GM23338 (cell line): ENCODE results near the gene AUH. TPM values are rescaled to one million over a fixed set of nuclear protein-coding genes. Genes with fewer than 3 reads are reported as not detected.

Experiments used
- ATAC-seq: fragments of 200-7000 bp; cut with Tn5 transposase; 3 replicates; pipeline ENCODE4 v1.9.1; 2020
- DNase-seq: peaks from one replicate; pipeline ENCODE4 v3.0.0-alpha.2; 2015; ENCODE audit warnings: low spot score
- H2AFZ ChIP-seq: fragments of 200-600 bp; sonication (generic); 2 replicates; pipeline ENCODE4 v1.8.0; 2016; ENCODE audit warnings: antibody characterized with exemption, mild to moderate bottlenecking, moderate library complexity
- H3F3A ChIP-seq: fragments of 200-600 bp; sonication (generic); replicated peaks from 2 replicates; pipeline ENCODE4 v1.8.0; 2017; ENCODE audit warnings: antibody characterized with exemption, mixed run types, low read depth
- H3K27ac ChIP-seq: fragments of 200-600 bp; sonication (generic); 2 replicates; pipeline ENCODE4 v1.6.1; 2016; ENCODE audit warnings: low read depth
- H3K27me3 ChIP-seq: fragments of 200-600 bp; sonication (generic); 2 replicates; pipeline ENCODE4 v1.8.0; 2016; ENCODE audit warnings: mild to moderate bottlenecking, mixed run types, moderate library complexity; ENCODE audit not compliant: insufficient read depth
- H3K36me3 ChIP-seq: fragments of 200-600 bp; sonication (generic); 2 replicates; pipeline ENCODE4 v1.8.0; 2016; ENCODE audit warnings: mild to moderate bottlenecking; ENCODE audit not compliant: insufficient read depth
- H3K4me1 ChIP-seq: fragments of 200-600 bp; sonication (generic); 2 replicates; pipeline ENCODE4 v1.8.0; 2016; ENCODE audit warnings: mild to moderate bottlenecking, moderate library complexity; ENCODE audit not compliant: insufficient read depth
- H3K4me2 ChIP-seq: fragments of 200-600 bp; sonication (generic); 2 replicates; pipeline ENCODE4 v1.7.1; 2017; ENCODE audit warnings: mixed run types
- H3K4me3 ChIP-seq: fragments of 200-600 bp; sonication (generic); 2 replicates; pipeline ENCODE4 v1.6.1; 2016; ENCODE audit warnings: mixed run types
- H3K79me2 ChIP-seq: fragments of 200-600 bp; sonication (generic); replicated peaks from 2 replicates; pipeline ENCODE4 v1.8.0; 2017; ENCODE audit warnings: mild to moderate bottlenecking; ENCODE audit not compliant: insufficient read depth
- H3K9me2 ChIP-seq: fragments of 200-600 bp; sonication (generic); 2 replicates; pipeline ENCODE4 v1.8.0; 2017; ENCODE audit not compliant: insufficient read depth
- H4K20me1 ChIP-seq: fragments of 200-600 bp; sonication (generic); replicated peaks from 2 replicates; pipeline ENCODE4 v1.8.0; 2017; ENCODE audit warnings: mild to moderate bottlenecking; ENCODE audit not compliant: insufficient read depth
- H3K27ac Mint-ChIP-seq: 2 replicates; pipeline ENCODE4 v1.8.0; 2020; ENCODE audit warnings: inconsistent platforms, mild to moderate bottlenecking, moderate library complexity, mixed read lengths
- H3K27me3 Mint-ChIP-seq: 3 replicates; pipeline ENCODE4 v1.8.0; 2022; ENCODE audit warnings: low read depth, mild to moderate bottlenecking, moderate library complexity, mixed read lengths, inconsistent platforms; ENCODE audit not compliant: insufficient read depth, poor library complexity
- H3K36me3 Mint-ChIP-seq: 3 replicates; pipeline ENCODE4 v1.8.0; 2021; ENCODE audit warnings: low read depth, mild to moderate bottlenecking, inconsistent platforms, moderate library complexity, mixed read lengths
- H3K4me1 Mint-ChIP-seq: 3 replicates; pipeline ENCODE4 v1.8.0; 2020; ENCODE audit warnings: mild to moderate bottlenecking, inconsistent platforms, mixed read lengths
- H3K4me3 Mint-ChIP-seq: 3 replicates; pipeline ENCODE4 v1.8.0; 2021; ENCODE audit warnings: moderate library complexity, mild to moderate bottlenecking, inconsistent platforms, mixed read lengths
- H3K9me3 Mint-ChIP-seq: 3 replicates; pipeline ENCODE4 v1.8.0; 2020; ENCODE audit warnings: moderate library complexity, mild to moderate bottlenecking, inconsistent platforms, mixed read lengths
- CTCF ChIP-seq, 2 experiments: fragments of 200-600 bp in 1 of 2; sonication (generic) in 1 of 2; conservative IDR thresholded peaks; 2 replicates each; pipeline versions ENCODE4 v1.5.1 to v1.6.1; 2016 to 2017; ENCODE audit warnings: antibody characterized with exemption in 2 of 2, low read depth in 2 of 2, mild to moderate bottlenecking in 2 of 2, moderate library complexity in 1 of 2
- EZH2phosphoT487 ChIP-seq: fragments of 200-600 bp; sonication (generic); IDR thresholded peaks from one replicate; pipeline ENCODE4 v1.8.1; 2018; ENCODE audit warnings: antibody characterized with exemption; ENCODE audit not compliant: unreplicated experiment
- JUNB ChIP-seq: IDR thresholded peaks from one replicate; pipeline ENCODE4 v1.6.1; 2016; ENCODE audit warnings: antibody characterized with exemption; ENCODE audit not compliant: unreplicated experiment
- NANOG ChIP-seq: IDR thresholded peaks from 2 replicates; pipeline ENCODE4 v1.6.1; 2016; ENCODE audit warnings: antibody characterized with exemption, borderline replicate concordance
- REST ChIP-seq: IDR thresholded peaks from one replicate; pipeline ENCODE4 v1.6.1; 2018; ENCODE audit warnings: antibody characterized with exemption; ENCODE audit not compliant: unreplicated experiment
- STAT1 ChIP-seq: IDR thresholded peaks from one replicate; pipeline ENCODE4 v1.6.1; 2016; ENCODE audit warnings: antibody characterized with exemption; ENCODE audit not compliant: unreplicated experiment
- ZNF462 ChIP-seq: fragments of 250-450 bp; sonication (Bioruptor Pico); IDR thresholded peaks from 2 replicates; pipeline ENCODE4 v1.5.0; 2020; ENCODE audit warnings: mild to moderate bottlenecking, moderate library complexity
- polyA plus RNA-seq: library from polyadenylated mRNA; unstranded; fragments of >200 nt; fragmentation: Nextera tagmentation; extraction: Ambion mirVana; gene quantifications from 2 replicates; pipeline ENCODE4 v1.2.1, GENCODE V29; 2016
- total RNA-seq: library from RNA; depleted of rRNA; stranded (reverse); fragments of >200 nt; shearing (Covaris generic); gene quantifications from 2 replicates; pipeline ENCODE4 v1.2.3, GENCODE V29; 2014

Gene AUH
- total and polyA plus RNA-seq, 2 experiments from 2014 or later: 28.8 to 34.2 TPM

- peaks cover 58% of the 10 kb centered on the region for H3K36me3 Mint-ChIP-seq
- ATAC-seq (no peak), DNase-seq (no peak)
- H3K9me3 Mint-ChIP-seq: peaks cover 5% of the 10 kb centered on the region; the same call in 1 of the 3 replicates
- peaks cover 15% of the 10 kb centered on the region for H4K20me1 ChIP-seq
- H3K27me3 Mint-ChIP-seq: peaks cover 6% of the 10 kb centered on the region
- H3K27ac Mint-ChIP-seq: no peak overlapping the region
- H3K27ac ChIP-seq: no peak overlapping the region
- no peaks in the 10 kb centered on the region for H3K27me3 ChIP-seq
- 0 out of 2 replicates have a peak, but pooled peaks cover 9% of the 10 kb centered on the region for H3K36me3 ChIP-seq
- no peak overlapping the region for H3K4me3 Mint-ChIP-seq
- peaks cover 25% of the 10 kb centered on the region for H3K4me1 ChIP-seq
- peaks cover 71% of the 10 kb centered on the region for H3K79me2 ChIP-seq
- no peaks in the 10 kb centered on the region for H3K9me2 ChIP-seq
- no peak for TF ChIP-seq NANOG
- no peak for TF ChIP-seq JUNB
- TF ChIP-seq CTCF (conservative IDR thresholded peaks at IDR 0.05; ENCODE audit: low read depth in 2 of 2): peak in 1 of 2 experiments; percentile 45; a peak in 2 of 4 replicates
- no peak for TF ChIP-seq EZH2phosphoT487
- no peak for TF ChIP-seq STAT1
- TF ChIP-seq REST: no peak
- no peak overlapping the region for H3K4me3 ChIP-seq
- H3K4me1 Mint-ChIP-seq: peaks cover 24% of the 10 kb centered on the region
- H3F3A ChIP-seq: no peaks in the 10 kb centered on the region
- H3K4me2 ChIP-seq: no peak overlapping the region
- no peak overlapping the region for H2AFZ ChIP-seq
Measured at GRCh38 chr9:91341258-91341746, 20.4 kb downstream of the AUH start.

- H2AFZ ChIP-seq: no peak overlapping the region
- no peak for ATAC-seq
- no peak overlapping the region for H3K4me3 ChIP-seq
Measured at GRCh38 chr9:91340395-91340967, 21.2 kb downstream of the AUH start.

More at GRCh38 chr9:91340395-91340967, 21.2 kb downstream of the AUH start:
- Mint-ChIP-seq H3K27ac (no peak overlapping the region), H3K9me3 (peaks cover 5% of the 10 kb centered on the region; the same call in 1 of the 3 replicates), H3K4me3 (no peak overlapping the region), H3K27me3 (peaks cover 6% of the 10 kb centered on the region), H3K36me3 (peaks cover 58% of the 10 kb centered on the region), H3K4me1 (peaks cover 18% of the 10 kb centered on the region)
- Histone ChIP-seq H3K27ac (no peak overlapping the region), H3K9me2 (no peaks in the 10 kb centered on the region), H3K36me3 (0 out of 2 replicates have a peak, but pooled peaks cover 9% of the 10 kb centered on the region), H3K4me2 (no peak overlapping the region), H3K79me2 (peaks cover 65% of the 10 kb centered on the region), H3F3A (no peaks in the 10 kb centered on the region), H4K20me1 (peaks cover 15% of the 10 kb centered on the region), H3K4me1 (peaks cover 19% of the 10 kb centered on the region), H3K27me3 (no peaks in the 10 kb centered on the region)
- no peak for TF ChIP-seq JUNB
- no peak for TF ChIP-seq STAT1
- no peak for TF ChIP-seq NANOG
- no peak for TF ChIP-seq EZH2phosphoT487
- TF ChIP-seq ZNF462: no peak
- no peak for DNase-seq
